K562 (cell line): Measurements from ENCODE around the gene MTA1. TPM values are rescaled to one million over a fixed set of nuclear protein-coding genes. Genes with fewer than 3 reads are reported as not detected.

Experiments
- CBFA2T2 ChIP-seq: fragments of 450-650 bp; conservative IDR thresholded peaks from 2 replicates; pipeline ENCODE4 v1.6.1; 2017; ENCODE audit warnings: mild to moderate bottlenecking
- CUX1 ChIP-seq: fragments of 200-800 bp; sonication (Bioruptor generic); IDR thresholded peaks from 2 replicates; pipeline ENCODE4 v1.6.1; 2016; ENCODE audit warnings: missing genetic modification characterization, missing compliant biosample characterization
- FOXP4 ChIP-seq: sonication (generic); formaldehyde crosslinking; IDR thresholded peaks from 2 replicates; pipeline ENCODE4 v1.8.0; 2022; ENCODE audit warnings: mild to moderate bottlenecking, missing genetic modification reagents, borderline replicate concordance
- MGA ChIP-seq: fragments of 450-650 bp; IDR thresholded peaks from 2 replicates; pipeline ENCODE4 v1.6.1; 2016; ENCODE audit warnings: mild to moderate bottlenecking, moderate library complexity
- PPARD ChIP-seq: fragments of 250-450 bp; sonication (Bioruptor Pico); IDR thresholded peaks from 2 replicates; pipeline ENCODE4 v1.8.0; 2022; ENCODE audit warnings: inconsistent platforms, mild to moderate bottlenecking, moderate library complexity
- ZNF583 ChIP-seq: fragments of 250-450 bp; sonication (Bioruptor Pico); IDR thresholded peaks from 2 replicates; pipeline ENCODE4 v1.4.0; 2020
- polyA plus RNA-seq, 8 experiments: library from polyadenylated mRNA; depleted of rRNA in 4 of 8; stranded (reverse) in 5 of 8; unstranded in 3 of 8; fragments of >200 nt; fragmentation: Nextera tagmentation in 2 of 8; fragmentation: Illumina TruSeq in 1 of 8; extraction: Ambion mirVana in 2 of 8; extraction: Trizol in 1 of 8; gene quantifications; 2 replicates each; pipeline versions ENCODE4 v1.2.1 to v1.2.3, GENCODE V29; 2011 to 2014; ENCODE audit warnings: inconsistent platforms in 1 of 8, missing spikeins in 1 of 8
- total RNA-seq, 7 experiments: library from RNA; depleted of rRNA in 6 of 7; stranded (reverse); fragments of >200 nt in 6 of 7; fragmentation: Illumina TruSeq in 2 of 7; extraction: Trizol in 2 of 7; gene quantifications; 2 replicates each; pipeline versions ENCODE4 v1.2.1 to v1.2.3, GENCODE V29; 2011 to 2021; ENCODE audit warnings: low replicate concordance in 1 of 7

The MTA1 gene
- total and polyA plus RNA-seq, 9 of the 15 experiments (the other 6 are each of a cell fraction or from before 2014, with no cell fraction given), result 0.13 to 118 (median 32.3) TPM

GRCh38 chr14:105480807-105481801, 61.5 kb downstream of the MTA1 start (continued):
- TF ChIP-seq MGA (no peak), PPARD (CRISPR knock-in tag) (no peak), FOXP4 (CRISPR knock-in tag) (0 out of 2 replicates have a peak, but pooled peaks have one; percentile 43), CBFA2T2 (no peak), CUX1 (CRISPR knock-in tag) (no peak), ZNF583 (CRISPR knock-in tag) (no peak)
